Measurements from ENCODE around the gene KIF21A.

KIF21A gene

GRCh38 chr12:39435531-39435930 is 7.4 kb downstream of the KIF21A start:
- FAIRE-seq (no peak), DNase-seq (ENCODE audit: insufficient read length, low spot score) (no peak)
- TF ChIP-seq, protein P1, sequence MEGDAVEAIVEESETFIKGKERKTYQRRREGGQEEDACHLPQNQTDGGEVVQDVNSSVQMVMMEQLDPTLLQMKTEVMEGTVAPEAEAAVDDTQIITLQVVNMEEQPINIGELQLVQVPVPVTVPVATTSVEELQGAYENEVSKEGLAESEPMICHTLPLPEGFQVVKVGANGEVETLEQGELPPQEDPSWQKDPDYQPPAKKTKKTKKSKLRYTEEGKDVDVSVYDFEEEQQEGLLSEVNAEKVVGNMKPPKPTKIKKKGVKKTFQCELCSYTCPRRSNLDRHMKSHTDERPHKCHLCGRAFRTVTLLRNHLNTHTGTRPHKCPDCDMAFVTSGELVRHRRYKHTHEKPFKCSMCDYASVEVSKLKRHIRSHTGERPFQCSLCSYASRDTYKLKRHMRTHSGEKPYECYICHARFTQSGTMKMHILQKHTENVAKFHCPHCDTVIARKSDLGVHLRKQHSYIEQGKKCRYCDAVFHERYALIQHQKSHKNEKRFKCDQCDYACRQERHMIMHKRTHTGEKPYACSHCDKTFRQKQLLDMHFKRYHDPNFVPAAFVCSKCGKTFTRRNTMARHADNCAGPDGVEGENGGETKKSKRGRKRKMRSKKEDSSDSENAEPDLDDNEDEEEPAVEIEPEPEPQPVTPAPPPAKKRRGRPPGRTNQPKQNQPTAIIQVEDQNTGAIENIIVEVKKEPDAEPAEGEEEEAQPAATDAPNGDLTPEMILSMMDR (IDR thresholded peaks at IDR 0.05; ENCODE audit: insufficient read depth, missing control alignments), result no peak

DNA sequence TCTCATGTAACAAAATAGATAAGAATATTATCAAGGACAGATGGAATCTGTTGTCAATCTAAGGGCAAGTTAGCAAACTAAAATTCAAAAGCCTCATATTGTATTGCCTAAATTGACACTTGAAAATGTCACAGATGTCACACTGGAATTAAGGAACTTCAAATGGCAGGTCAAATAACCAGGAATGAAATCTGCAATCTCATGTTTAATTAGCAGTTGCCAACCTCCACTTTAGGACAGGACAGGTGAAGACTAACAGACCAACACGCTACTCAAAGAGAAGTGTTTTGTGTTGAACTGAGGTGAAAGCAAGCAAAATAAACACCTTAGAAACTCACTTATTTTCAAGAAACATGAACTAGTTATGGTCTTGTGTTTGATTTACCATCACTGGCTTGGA is 11.1 kb downstream of the KIF21A start:
- TF ChIP-seq, protein P1 (IDR thresholded peaks at IDR 0.05; ENCODE audit: insufficient read depth, missing control alignments), result no peak
- no peak for FAIRE-seq
- DNase-seq (ENCODE audit: insufficient read length, low spot score), result no peak

- DNase-seq (ENCODE audit: insufficient read length, low spot score) (no peak), FAIRE-seq (no peak)
Measured at GRCh38 chr12:39431002-39431796, 11.7 kb downstream of the KIF21A start.

GRCh38 chr12:39429809-39430208 is 13.1 kb downstream of the KIF21A start:
- TF ChIP-seq, protein P1 (IDR thresholded peaks at IDR 0.05; ENCODE audit: insufficient read depth, missing control alignments), result no peak
- no peak for DNase-seq (ENCODE audit: insufficient read length, low spot score)
- FAIRE-seq, result no peak

More at GRCh38 chr12:39431002-39431796, 11.7 kb downstream of the KIF21A start:
- TF ChIP-seq, protein P1 (IDR thresholded peaks at IDR 0.05; ENCODE audit: insufficient read depth, missing control alignments), result no peak

DNA sequence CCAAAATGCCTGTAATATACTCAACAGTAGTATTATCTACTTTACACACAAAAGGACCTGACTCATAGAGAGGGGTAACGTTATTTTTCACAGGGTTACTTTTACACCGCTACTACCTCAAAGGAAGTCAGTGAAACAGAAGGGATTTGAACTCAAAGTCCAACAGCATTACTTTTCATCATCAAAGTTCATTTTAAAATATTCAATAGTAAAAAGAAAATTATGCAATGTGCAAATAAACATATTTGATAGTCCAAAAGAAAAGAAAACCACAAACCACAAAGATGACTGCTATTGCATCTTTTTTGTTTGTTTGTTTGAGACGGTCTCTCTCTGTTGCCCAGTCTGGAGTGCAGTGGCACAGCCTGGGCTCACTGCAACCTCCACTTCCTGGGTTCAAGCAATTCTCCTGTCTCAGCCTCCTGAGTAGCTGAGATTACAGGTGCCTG is 15.5 kb downstream of the KIF21A start:
- TF ChIP-seq, protein P1 (IDR thresholded peaks at IDR 0.05; ENCODE audit: insufficient read depth, missing control alignments), result no peak
- no peak for DNase-seq (ENCODE audit: insufficient read length, low spot score)
- no peak for FAIRE-seq

- TF ChIP-seq, protein P1 (IDR thresholded peaks at IDR 0.05; ENCODE audit: insufficient read depth, missing control alignments), result no peak
- FAIRE-seq (no peak), DNase-seq (ENCODE audit: insufficient read length, low spot score) (no peak)
Measured at GRCh38 chr12:39426636-39427240, 16.2 kb downstream of the KIF21A start.

DNA sequence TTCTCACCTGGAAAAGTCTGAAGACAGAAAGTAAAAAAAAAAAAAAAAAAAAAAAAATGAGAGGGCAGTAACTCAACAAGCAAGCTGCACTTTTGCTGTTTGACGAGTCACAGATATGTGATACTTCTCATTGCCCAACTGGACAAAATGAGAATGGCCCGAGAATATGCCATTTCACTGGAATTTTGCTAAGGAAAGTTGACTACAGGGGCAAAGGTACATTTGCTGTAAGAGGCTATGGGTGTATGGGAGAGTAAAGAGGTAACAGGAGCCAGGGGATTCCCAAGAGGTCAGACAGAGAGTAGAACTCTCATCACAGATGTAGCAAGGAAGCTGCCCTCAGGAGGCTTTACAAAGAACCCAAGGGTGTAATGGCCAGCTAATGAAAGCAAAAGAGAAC is 22.9 kb downstream of the KIF21A start:
- no peak for DNase-seq (ENCODE audit: insufficient read length, low spot score)
- no peak for FAIRE-seq
- TF ChIP-seq, protein P1 (IDR thresholded peaks at IDR 0.05; ENCODE audit: insufficient read depth, missing control alignments), result no peak

All from D721Med (cell line).